Measurements from ENCODE around the gene CLDN9. TPM values are rescaled to one million over a fixed set of nuclear protein-coding genes. Genes with fewer than 3 reads are reported as not detected.

The CLDN9 gene
- total RNA-seq, 6 donors from 2014 or later: 0.57 to 5.9 (median 1.1) TPM

DNA sequence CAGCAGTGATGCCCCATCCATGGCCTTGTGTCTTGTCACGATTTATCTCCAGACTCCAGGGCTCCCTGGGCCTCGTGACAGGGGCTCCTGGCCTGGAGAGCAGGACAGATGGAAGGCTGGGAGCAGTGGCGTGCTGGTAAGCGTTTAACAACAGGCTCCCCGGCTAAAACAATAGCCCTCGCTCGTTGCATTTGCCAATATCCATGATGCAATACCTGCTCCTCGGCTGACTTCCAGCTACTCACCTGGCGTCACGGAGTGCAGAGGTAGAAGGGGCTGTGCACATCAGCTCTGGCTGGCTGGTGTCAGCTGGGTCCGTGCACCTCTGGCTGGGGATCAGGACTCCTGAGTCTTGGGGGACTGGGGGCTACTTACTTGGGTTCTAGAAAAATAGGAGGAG lies 25.5 kb downstream of the CLDN9 start:
- ATAC-seq (ENCODE audit: low FRiP score in 2 of 2) (no peak), DNase-seq (peak in 1 of 2 donors; percentile 76)
- Histone ChIP-seq H3K4me1 (peaks cover 7 to 31% (median 14%) of the 10 kb centered on the region in 4 donors), H3K27me3 (peaks cover 4 to 24% (median 15%) of the 10 kb centered on the region in 4 donors), H3K36me3 (no peaks in the 10 kb centered on the region), H3K4me3 (no peak overlapping the region), H3K9me3 (no peaks in the 10 kb centered on the region), H3K27ac (no peak overlapping the region)
- TF ChIP-seq POLR2AphosphoS5 (IDR thresholded peaks at IDR 0.05): no peak
- TF ChIP-seq POLR2A (IDR thresholded peaks at IDR 0.05): no peak
- no peak for TF ChIP-seq EP300 (IDR thresholded peaks at IDR 0.05)
- TF ChIP-seq, protein P1, sequence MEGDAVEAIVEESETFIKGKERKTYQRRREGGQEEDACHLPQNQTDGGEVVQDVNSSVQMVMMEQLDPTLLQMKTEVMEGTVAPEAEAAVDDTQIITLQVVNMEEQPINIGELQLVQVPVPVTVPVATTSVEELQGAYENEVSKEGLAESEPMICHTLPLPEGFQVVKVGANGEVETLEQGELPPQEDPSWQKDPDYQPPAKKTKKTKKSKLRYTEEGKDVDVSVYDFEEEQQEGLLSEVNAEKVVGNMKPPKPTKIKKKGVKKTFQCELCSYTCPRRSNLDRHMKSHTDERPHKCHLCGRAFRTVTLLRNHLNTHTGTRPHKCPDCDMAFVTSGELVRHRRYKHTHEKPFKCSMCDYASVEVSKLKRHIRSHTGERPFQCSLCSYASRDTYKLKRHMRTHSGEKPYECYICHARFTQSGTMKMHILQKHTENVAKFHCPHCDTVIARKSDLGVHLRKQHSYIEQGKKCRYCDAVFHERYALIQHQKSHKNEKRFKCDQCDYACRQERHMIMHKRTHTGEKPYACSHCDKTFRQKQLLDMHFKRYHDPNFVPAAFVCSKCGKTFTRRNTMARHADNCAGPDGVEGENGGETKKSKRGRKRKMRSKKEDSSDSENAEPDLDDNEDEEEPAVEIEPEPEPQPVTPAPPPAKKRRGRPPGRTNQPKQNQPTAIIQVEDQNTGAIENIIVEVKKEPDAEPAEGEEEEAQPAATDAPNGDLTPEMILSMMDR (IDR thresholded peaks at IDR 0.05): no peak
- 24 to 37% methylated on average over 8 to 11 of the region's 11 CpGs for WGBS, 2 donors

DNA sequence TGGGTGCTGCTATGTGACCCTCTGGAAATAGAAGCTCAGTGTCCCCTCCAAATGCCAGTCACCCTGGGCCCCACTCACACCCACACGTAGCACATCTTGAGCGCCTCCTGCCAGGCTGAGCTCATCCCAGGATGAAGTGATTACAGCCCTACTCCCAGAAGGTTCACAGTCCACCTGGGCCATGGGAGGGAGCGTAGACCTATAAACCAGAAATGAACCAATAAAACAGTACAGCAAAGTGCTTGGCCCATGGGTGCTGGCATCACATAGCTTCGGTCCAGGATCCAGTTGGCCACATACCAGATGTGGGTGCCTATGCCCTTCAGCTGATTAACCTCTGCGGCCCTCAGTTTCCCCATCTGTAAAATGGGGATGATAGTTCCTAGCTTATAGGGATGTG lies 26.2 kb downstream of the CLDN9 start:
- Histone ChIP-seq H3K9me3 (no peaks in the 10 kb centered on the region), H3K4me3 (no peak overlapping the region), H3K27me3 (peaks cover 4 to 27% (median 15%) of the 10 kb centered on the region in 4 donors), H3K36me3 (no peaks in the 10 kb centered on the region), H3K4me1 (peaks cover 7 to 31% (median 14%) of the 10 kb centered on the region in 4 donors), H3K27ac (no peak overlapping the region)
- 80 to 92% methylated on average over 5 of the region's 5 CpGs for WGBS, 2 donors
- no peak for DNase-seq
- TF ChIP-seq POLR2AphosphoS5 (IDR thresholded peaks at IDR 0.05): no peak
- TF ChIP-seq, protein P1 (IDR thresholded peaks at IDR 0.05): no peak
- TF ChIP-seq POLR2A (IDR thresholded peaks at IDR 0.05): no peak
- TF ChIP-seq EP300 (IDR thresholded peaks at IDR 0.05): no peak
- no peak for ATAC-seq (ENCODE audit: low FRiP score in 2 of 2)

DNA sequence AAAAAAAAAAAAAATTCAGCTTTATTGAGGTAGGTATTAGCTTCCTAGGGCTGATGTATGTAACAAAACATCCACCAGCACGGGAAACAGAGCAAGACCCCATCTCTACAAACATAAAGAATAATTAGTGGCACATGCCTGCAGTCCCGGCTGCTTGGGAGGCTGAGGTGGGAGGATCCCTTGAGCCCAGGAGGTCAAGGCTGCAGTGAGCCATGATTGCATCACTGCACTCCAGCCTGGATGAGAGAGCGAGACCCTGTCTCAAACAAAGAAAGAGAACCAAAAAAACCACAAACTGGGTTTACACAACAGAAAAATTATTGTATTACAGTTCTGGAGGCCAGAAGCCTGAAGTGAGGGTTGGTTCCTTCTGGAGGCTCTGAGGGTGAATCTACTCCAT lies 29.7 kb downstream of the CLDN9 start:
- no peak for ATAC-seq (ENCODE audit: low FRiP score in 2 of 2)
- Histone ChIP-seq H3K9me3 (no peaks in the 10 kb centered on the region), H3K27me3 (peaks cover 0 to 34% (median 24%) of the 10 kb centered on the region in 4 donors), H3K27ac (no peak overlapping the region), H3K4me1 (peaks cover 21 to 34% (median 26%) of the 10 kb centered on the region in 4 donors), H3K36me3 (no peaks in the 10 kb centered on the region), H3K4me3 (no peak overlapping the region)
- TF ChIP-seq, protein P1 (IDR thresholded peaks at IDR 0.05): no peak
- TF ChIP-seq EP300 (IDR thresholded peaks at IDR 0.05) (no peak), POLR2A (IDR thresholded peaks at IDR 0.05) (no peak), POLR2AphosphoS5 (IDR thresholded peaks at IDR 0.05) (no peak)
- no peak for DNase-seq
- 71 to 80% methylated on average over 3 of the region's 3 CpGs for WGBS, 2 donors

DNA sequence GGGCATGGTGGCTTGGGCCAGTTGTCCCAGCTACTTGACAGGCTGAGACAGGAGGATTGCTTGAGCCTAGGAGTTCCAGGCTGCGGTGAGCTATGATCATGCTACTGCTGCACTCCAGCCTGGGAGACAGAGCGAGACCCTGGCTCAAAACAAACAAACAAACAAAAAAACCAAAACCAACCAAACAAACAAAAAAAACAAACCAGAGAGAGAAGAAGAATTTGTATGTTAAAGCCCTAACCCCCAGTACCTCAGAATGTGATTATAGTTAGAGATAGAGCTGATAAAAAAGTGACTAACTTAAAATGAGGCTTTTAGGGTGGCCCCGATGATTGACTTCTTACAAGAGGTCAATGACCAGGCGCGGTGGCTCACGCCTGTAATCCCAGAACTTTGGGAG lies 32.0 kb downstream of the CLDN9 start:
- ATAC-seq (ENCODE audit: low FRiP score in 2 of 2): no peak
- H3K4me3 ChIP-seq: peak overlapping the region in 2 of 4 donors; percentile 50 to 54
- H3K9me3 ChIP-seq: no peaks in the 10 kb centered on the region
- H3K27me3 ChIP-seq: peaks cover 0 to 36% (median 26%) of the 10 kb centered on the region in 4 donors
- no peaks in the 10 kb centered on the region for H3K36me3 ChIP-seq
- DNase-seq: no peak
- H3K4me1 ChIP-seq: peaks cover 21 to 34% (median 25%) of the 10 kb centered on the region in 4 donors
- no peak overlapping the region for H3K27ac ChIP-seq
- no peak for TF ChIP-seq EP300 (IDR thresholded peaks at IDR 0.05)
- TF ChIP-seq POLR2A (IDR thresholded peaks at IDR 0.05): no peak
- TF ChIP-seq, protein P1 (IDR thresholded peaks at IDR 0.05): no peak
- no peak for TF ChIP-seq POLR2AphosphoS5 (IDR thresholded peaks at IDR 0.05)
- WGBS, 2 donors: 83 to 88% methylated on average over 6 of the region's 6 CpGs

Measured in upper lobe of left lung (tissue), 6 donors.